Upper lobe of left lung (tissue), 4 donors: ENCODE data around the gene NOL4L.

Source experiments
- EP300 ChIP-seq, 4 donors: sonication (generic); formaldehyde crosslinking; IDR thresholded peaks; one replicate each; pipeline ENCODE4 v1.5.1; 2017; ENCODE audit warnings: antibody characterized with exemption in 4 of 4, control low read depth in 2 of 4
- POLR2AphosphoS5 ChIP-seq, 2 donors: sonication (generic); formaldehyde crosslinking; IDR thresholded peaks; one replicate each; pipeline ENCODE4 v1.5.1; 2017; ENCODE audit warnings: antibody characterized with exemption in 2 of 2
- TF ChIP-seq, protein P1 (sequence below), 6 experiments: fragments of 450-650 bp in 4 of 6; fragments of 200-600 bp in 2 of 6; sonication (generic) in 2 of 6; IDR thresholded peaks; one replicate each; pipeline ENCODE4 v1.5.1; 2016 to 2019; ENCODE audit warnings: antibody characterized with exemption in 6 of 6

GRCh38 chr20:32461836-32462600 is 123.1 kb downstream of the NOL4L start:
- TF ChIP-seq, protein P1, sequence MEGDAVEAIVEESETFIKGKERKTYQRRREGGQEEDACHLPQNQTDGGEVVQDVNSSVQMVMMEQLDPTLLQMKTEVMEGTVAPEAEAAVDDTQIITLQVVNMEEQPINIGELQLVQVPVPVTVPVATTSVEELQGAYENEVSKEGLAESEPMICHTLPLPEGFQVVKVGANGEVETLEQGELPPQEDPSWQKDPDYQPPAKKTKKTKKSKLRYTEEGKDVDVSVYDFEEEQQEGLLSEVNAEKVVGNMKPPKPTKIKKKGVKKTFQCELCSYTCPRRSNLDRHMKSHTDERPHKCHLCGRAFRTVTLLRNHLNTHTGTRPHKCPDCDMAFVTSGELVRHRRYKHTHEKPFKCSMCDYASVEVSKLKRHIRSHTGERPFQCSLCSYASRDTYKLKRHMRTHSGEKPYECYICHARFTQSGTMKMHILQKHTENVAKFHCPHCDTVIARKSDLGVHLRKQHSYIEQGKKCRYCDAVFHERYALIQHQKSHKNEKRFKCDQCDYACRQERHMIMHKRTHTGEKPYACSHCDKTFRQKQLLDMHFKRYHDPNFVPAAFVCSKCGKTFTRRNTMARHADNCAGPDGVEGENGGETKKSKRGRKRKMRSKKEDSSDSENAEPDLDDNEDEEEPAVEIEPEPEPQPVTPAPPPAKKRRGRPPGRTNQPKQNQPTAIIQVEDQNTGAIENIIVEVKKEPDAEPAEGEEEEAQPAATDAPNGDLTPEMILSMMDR (IDR thresholded peaks at IDR 0.05), result no peak
- TF ChIP-seq POLR2AphosphoS5 (IDR thresholded peaks at IDR 0.05), result no peak
- TF ChIP-seq EP300 (IDR thresholded peaks at IDR 0.05), result no peak
